K562 (cell line): ENCODE results near the gene FAM117A. TPM values are rescaled to one million over a fixed set of nuclear protein-coding genes. Genes with fewer than 3 reads are reported as not detected.

Experiments
- BCOR ChIP-seq: fragments of 450-650 bp; IDR thresholded peaks from 2 replicates; pipeline ENCODE4 v1.6.1; 2016
- BRCA1 ChIP-seq, 2 experiments: fragments of 450-650 bp in 1 of 2; sonication (generic) in 1 of 2; formaldehyde crosslinking in 1 of 2; IDR thresholded peaks; 2 replicates each; pipeline versions ENCODE4 v1.5.0 to v1.6.1; 2017 to 2020; ENCODE audit warnings: mild to moderate bottlenecking in 1 of 2, missing genetic modification reagents in 1 of 2
- CBFB ChIP-seq: sonication (generic); formaldehyde crosslinking; IDR thresholded peaks from 2 replicates; pipeline ENCODE4 v1.4.0; 2020; ENCODE audit warnings: mild to moderate bottlenecking, missing genetic modification reagents
- DIDO1 ChIP-seq: fragments of 450-650 bp; IDR thresholded peaks from 2 replicates; pipeline ENCODE4 v1.6.1; 2016; ENCODE audit warnings: low read depth, missing biosample characterization, missing genetic modification characterization
- ELF4 ChIP-seq: fragments of 450-650 bp; formaldehyde crosslinking; IDR thresholded peaks from 2 replicates; pipeline ENCODE4 v1.4.0; 2022; ENCODE audit warnings: missing genetic modification characterization
- ESRRA ChIP-seq: fragments of 450-650 bp; IDR thresholded peaks from 2 replicates; pipeline ENCODE4 v1.6.1; 2014; ENCODE audit warnings: low read depth, mild to moderate bottlenecking, moderate library complexity, borderline replicate concordance
- FOXJ3 ChIP-seq: sonication (generic); formaldehyde crosslinking; IDR thresholded peaks from 2 replicates; pipeline ENCODE4 v1.4.0; 2020; ENCODE audit warnings: mild to moderate bottlenecking, missing genetic modification reagents
- GABPB2 ChIP-seq: fragments of 250-450 bp; sonication (Bioruptor Pico); conservative IDR thresholded peaks from 2 replicates; pipeline ENCODE4 v1.5.1; 2021; ENCODE audit warnings: mild to moderate bottlenecking
- HCFC1 ChIP-seq: IDR thresholded peaks from 2 replicates; pipeline ENCODE4 v1.6.1; 2012; ENCODE audit warnings: low read depth, low read length, improper control_type of control experiment
- HMGN3 ChIP-seq: IDR thresholded peaks from 2 replicates; pipeline ENCODE4 v1.6.1; 2011; ENCODE audit warnings: borderline replicate concordance, low read depth, mild to moderate bottlenecking, mixed read lengths, low read length; ENCODE audit not compliant: insufficient read length; ENCODE audit errors: extremely low read depth
- KAT8 ChIP-seq: fragments of 450-650 bp; IDR thresholded peaks from 2 replicates; pipeline ENCODE4 v1.6.1; 2016; ENCODE audit warnings: low read depth, mild to moderate bottlenecking
- MED1 ChIP-seq: sonication (generic); formaldehyde crosslinking; IDR thresholded peaks from 2 replicates; pipeline ENCODE4 v1.8.1; 2023; ENCODE audit warnings: missing genetic modification reagents, borderline replicate concordance
- NCOR1 ChIP-seq: fragments of 450-650 bp; IDR thresholded peaks from 2 replicates; pipeline ENCODE4 v1.6.1; 2016; ENCODE audit warnings: mild to moderate bottlenecking, moderate library complexity
- RNF2 ChIP-seq: sonication (generic); IDR thresholded peaks from 2 replicates; pipeline ENCODE4 v1.6.1; 2016
- SP1 ChIP-seq: sonication (generic); formaldehyde crosslinking; IDR thresholded peaks from 2 replicates; pipeline ENCODE4 v1.8.1; 2022; ENCODE audit warnings: mild to moderate bottlenecking, missing genetic modification reagents
- TCF3 ChIP-seq: sonication (generic); formaldehyde crosslinking; IDR thresholded peaks from 2 replicates; pipeline ENCODE4 v1.4.0; 2020; ENCODE audit warnings: mild to moderate bottlenecking, missing genetic modification reagents
- ZBTB17 ChIP-seq: fragments of 450-650 bp; formaldehyde crosslinking; IDR thresholded peaks from 2 replicates; pipeline ENCODE4 v1.4.0; 2020; ENCODE audit warnings: mild to moderate bottlenecking
- ZNF165 ChIP-seq: fragments of 250-450 bp; sonication (Bioruptor Pico); IDR thresholded peaks from 2 replicates; pipeline ENCODE4 v1.4.0; 2020; ENCODE audit warnings: borderline replicate concordance
- ZNF184 ChIP-seq: sonication (generic); formaldehyde crosslinking; IDR thresholded peaks from 2 replicates; pipeline ENCODE4 v1.5.0; 2020; ENCODE audit warnings: missing genetic modification reagents
- ZNF696 ChIP-seq: fragments of 250-450 bp; sonication (Bioruptor Pico); conservative IDR thresholded peaks from 2 replicates; pipeline ENCODE4 v1.4.0; 2020; ENCODE audit warnings: mild to moderate bottlenecking, moderate library complexity
- polyA plus RNA-seq, 8 experiments: library from polyadenylated mRNA; depleted of rRNA in 4 of 8; stranded (reverse) in 5 of 8; unstranded in 3 of 8; fragments of >200 nt; fragmentation: Nextera tagmentation in 2 of 8; fragmentation: Illumina TruSeq in 1 of 8; extraction: Ambion mirVana in 2 of 8; extraction: Trizol in 1 of 8; gene quantifications; 2 replicates each; pipeline versions ENCODE4 v1.2.1 to v1.2.3, GENCODE V29; 2011 to 2014; ENCODE audit warnings: inconsistent platforms in 1 of 8, missing spikeins in 1 of 8
- total RNA-seq, 7 experiments: library from RNA; depleted of rRNA in 6 of 7; stranded (reverse); fragments of >200 nt in 6 of 7; fragmentation: Illumina TruSeq in 2 of 7; extraction: Trizol in 2 of 7; gene quantifications; 2 replicates each; pipeline versions ENCODE4 v1.2.1 to v1.2.3, GENCODE V29; 2011 to 2021; ENCODE audit warnings: low replicate concordance in 1 of 7
- TF ChIP-seq, protein P1 (sequence below): fragments of 250-450 bp; sonication (Bioruptor Pico); IDR thresholded peaks from 2 replicates; pipeline ENCODE4 v1.6.1; 2021; ENCODE audit warnings: mild to moderate bottlenecking
- TF ChIP-seq, protein P2 (sequence below): fragments of 450-650 bp; IDR thresholded peaks from 2 replicates; pipeline ENCODE4 v1.6.1; 2016; ENCODE audit warnings: borderline replicate concordance
- TF ChIP-seq, protein P3 (sequence below): fragments of 450-650 bp; IDR thresholded peaks from 2 replicates; pipeline ENCODE4 v1.6.1; 2016; ENCODE audit warnings: antibody characterized with exemption

FAM117A gene
- total and polyA plus RNA-seq, 9 of the 15 experiments (the other 6 are each of a cell fraction or from before 2014, with no cell fraction given) = 3.1 to 79.7 (median 36.6) TPM

DNA sequence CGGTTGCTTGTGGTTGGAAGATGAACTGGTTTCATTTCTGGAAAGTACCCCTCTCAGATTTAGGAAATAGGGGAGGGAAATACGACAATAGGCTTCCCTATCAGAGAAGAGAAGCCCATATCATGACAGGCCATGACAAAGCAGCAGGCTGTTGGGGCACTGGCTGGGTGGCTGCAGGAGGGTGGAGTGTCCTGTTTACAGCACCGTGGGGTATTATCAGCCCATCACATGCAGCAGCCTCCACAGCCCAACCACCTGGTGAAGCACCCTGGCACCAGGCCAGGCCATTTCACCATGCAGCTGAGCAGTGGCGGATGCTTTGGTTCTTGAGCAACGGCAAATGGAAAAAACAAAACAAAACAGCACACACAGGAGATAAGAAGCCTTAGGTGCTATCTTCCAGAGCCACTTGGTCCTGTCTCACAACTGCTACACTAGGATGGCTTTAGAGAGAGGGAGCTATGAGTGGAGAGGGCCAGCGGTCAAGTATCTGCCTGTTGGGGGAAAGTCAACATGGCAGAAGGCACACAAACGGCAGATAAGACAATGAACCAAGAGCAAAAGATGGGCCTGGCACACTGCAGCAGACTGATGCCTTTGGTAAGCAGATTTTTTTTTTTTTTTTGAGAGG lies 24.2 kb downstream of the FAM117A start (continued):
- TF ChIP-seq MED1 (no peak), FOXJ3 (CRISPR knock-in tag) (peak; percentile 78; the same call in 1 of the 2 replicates), TCF3 (peak; percentile 100), ELF4 (CRISPR knock-in tag) (peak; percentile 92), NCOR1 (peak; percentile 100), BRCA1 (IDR thresholded peaks at IDR 0.05) (no peak), BRCA1 (CRISPR knock-in tag; IDR thresholded peaks at IDR 0.05) (no peak), HCFC1 (peak; percentile 52; the same call in 1 of the 2 replicates), DIDO1 (0 out of 2 replicates have a peak, but pooled peaks have one; percentile 34), HMGN3 (peak; percentile 100), CBFB (CRISPR knock-in tag) (no peak; the same call in 1 of the 2 replicates), GABPB2 (no peak), RNF2 (peak; percentile 99), ZBTB17 (CRISPR knock-in tag) (peak; percentile 93), ESRRA (peak; percentile 52; the same call in 1 of the 2 replicates), SP1 (CRISPR knock-in tag) (peak; percentile 93), ZNF165 (CRISPR knock-in tag) (no peak), ZNF696 (CRISPR knock-in tag) (no peak), KAT8 (no peak), ZNF184 (CRISPR knock-in tag) (no peak), BCOR (peak; percentile 97)
- TF ChIP-seq, protein P1, sequence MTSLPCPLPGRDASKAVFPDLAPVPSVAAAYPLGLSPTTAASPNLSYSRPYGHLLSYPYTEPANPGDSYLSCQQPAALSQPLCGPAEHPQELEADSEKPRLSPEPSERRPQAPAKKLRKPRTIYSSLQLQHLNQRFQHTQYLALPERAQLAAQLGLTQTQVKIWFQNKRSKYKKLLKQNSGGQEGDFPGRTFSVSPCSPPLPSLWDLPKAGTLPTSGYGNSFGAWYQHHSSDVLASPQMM (CRISPR knock-in tag) = no peak
- TF ChIP-seq, protein P2, sequence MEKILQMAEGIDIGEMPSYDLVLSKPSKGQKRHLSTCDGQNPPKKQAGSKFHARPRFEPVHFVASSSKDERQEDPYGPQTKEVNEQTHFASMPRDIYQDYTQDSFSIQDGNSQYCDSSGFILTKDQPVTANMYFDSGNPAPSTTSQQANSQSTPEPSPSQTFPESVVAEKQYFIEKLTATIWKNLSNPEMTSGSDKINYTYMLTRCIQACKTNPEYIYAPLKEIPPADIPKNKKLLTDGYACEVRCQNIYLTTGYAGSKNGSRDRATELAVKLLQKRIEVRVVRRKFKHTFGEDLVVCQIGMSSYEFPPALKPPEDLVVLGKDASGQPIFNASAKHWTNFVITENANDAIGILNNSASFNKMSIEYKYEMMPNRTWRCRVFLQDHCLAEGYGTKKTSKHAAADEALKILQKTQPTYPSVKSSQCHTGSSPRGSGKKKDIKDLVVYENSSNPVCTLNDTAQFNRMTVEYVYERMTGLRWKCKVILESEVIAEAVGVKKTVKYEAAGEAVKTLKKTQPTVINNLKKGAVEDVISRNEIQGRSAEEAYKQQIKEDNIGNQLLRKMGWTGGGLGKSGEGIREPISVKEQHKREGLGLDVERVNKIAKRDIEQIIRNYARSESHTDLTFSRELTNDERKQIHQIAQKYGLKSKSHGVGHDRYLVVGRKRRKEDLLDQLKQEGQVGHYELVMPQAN = 0 out of 2 replicates have a peak, but pooled peaks have one; percentile 18
- TF ChIP-seq, protein P3, sequence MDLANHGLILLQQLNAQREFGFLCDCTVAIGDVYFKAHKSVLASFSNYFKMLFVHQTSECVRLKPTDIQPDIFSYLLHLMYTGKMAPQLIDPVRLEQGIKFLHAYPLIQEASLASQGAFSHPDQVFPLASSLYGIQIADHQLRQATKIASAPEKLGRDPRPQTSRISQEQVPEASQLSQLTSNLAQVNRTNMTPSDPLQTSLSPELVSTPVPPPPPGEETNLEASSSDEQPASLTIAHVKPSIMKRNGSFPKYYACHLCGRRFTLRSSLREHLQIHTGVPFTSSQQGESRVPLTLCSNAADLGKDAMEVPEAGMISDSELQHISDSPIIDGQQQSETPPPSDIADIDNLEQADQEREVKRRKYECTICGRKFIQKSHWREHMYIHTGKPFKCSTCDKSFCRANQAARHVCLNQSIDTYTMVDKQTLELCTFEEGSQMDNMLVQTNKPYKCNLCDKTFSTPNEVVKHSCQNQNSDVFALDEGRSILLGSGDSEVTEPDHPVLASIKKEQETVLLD = peak; percentile 87
